Measurements from ENCODE around the gene BANP. TPM values are rescaled to one million over a fixed set of nuclear protein-coding genes. Genes with fewer than 3 reads are reported as not detected.

Gene BANP
- total and polyA plus RNA-seq, 2 donors from 2014 or later = 12.4 to 26.3 TPM

GRCh38 chr16:88002211-88002610, 51.0 kb downstream of the BANP start:
- Histone ChIP-seq H3K4me3 (ENCODE audit: low read length in 3 of 3) (no peak overlapping the region), H3K27me3 (ENCODE audit: control insufficient read depth, insufficient read depth, low read length) (no peaks in the 10 kb centered on the region), H3K9me3 (ENCODE audit: control insufficient read depth in 2 of 3, insufficient read depth in 1 of 3, low read length in 3 of 3) (no peaks in the 10 kb centered on the region), H3K9ac (ENCODE audit: low read length in 3 of 3) (no peak overlapping the region), H3K27ac (ENCODE audit: low read depth in 2 of 2, low read length in 2 of 2) (no peak overlapping the region), H3K36me3 (ENCODE audit: control insufficient read depth in 2 of 3, insufficient read depth in 3 of 3, low read length in 3 of 3) (peaks cover 0 to 10% (median 3%) of the 10 kb centered on the region in 3 donors), H3K4me1 (ENCODE audit: control insufficient read depth in 2 of 3, insufficient read depth in 2 of 3, low read depth in 1 of 3, low read length in 3 of 3) (no peaks in the 10 kb centered on the region)
- FAIRE-seq (no peak), DNase-seq (no peak)
- TF ChIP-seq, protein P1, sequence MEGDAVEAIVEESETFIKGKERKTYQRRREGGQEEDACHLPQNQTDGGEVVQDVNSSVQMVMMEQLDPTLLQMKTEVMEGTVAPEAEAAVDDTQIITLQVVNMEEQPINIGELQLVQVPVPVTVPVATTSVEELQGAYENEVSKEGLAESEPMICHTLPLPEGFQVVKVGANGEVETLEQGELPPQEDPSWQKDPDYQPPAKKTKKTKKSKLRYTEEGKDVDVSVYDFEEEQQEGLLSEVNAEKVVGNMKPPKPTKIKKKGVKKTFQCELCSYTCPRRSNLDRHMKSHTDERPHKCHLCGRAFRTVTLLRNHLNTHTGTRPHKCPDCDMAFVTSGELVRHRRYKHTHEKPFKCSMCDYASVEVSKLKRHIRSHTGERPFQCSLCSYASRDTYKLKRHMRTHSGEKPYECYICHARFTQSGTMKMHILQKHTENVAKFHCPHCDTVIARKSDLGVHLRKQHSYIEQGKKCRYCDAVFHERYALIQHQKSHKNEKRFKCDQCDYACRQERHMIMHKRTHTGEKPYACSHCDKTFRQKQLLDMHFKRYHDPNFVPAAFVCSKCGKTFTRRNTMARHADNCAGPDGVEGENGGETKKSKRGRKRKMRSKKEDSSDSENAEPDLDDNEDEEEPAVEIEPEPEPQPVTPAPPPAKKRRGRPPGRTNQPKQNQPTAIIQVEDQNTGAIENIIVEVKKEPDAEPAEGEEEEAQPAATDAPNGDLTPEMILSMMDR (IDR thresholded peaks at IDR 0.05; ENCODE audit: borderline replicate concordance, extremely low read depth, insufficient read depth) = no peak
- intact Hi-C loops (cut with DNase I) = no loop called here

DNA sequence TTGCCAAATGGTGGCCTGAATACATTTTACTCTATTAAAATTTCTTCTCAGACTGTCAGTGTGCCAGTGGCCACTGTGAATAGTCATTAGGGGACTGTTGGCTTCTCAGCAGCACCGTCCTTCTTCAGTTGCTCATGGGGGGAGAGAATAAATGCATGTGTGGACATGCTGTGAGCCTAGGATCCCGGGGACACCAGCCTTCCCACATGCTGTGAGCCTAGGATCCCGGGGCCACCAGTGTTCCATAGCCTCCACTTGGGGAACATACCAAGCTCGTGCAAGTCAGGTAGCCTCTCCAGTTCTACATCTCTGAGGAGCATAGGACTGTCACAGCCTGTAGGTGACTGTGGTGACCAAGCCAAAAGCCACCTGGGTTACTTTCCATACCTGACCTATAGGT, 51.5 kb downstream of the BANP start:
- intact Hi-C loops (cut with DNase I) = no loop called here

GRCh38 chr16:88003316-88003715, 52.1 kb downstream of the BANP start:
- DNase-seq (no peak), FAIRE-seq (no peak)
- H3K9ac ChIP-seq (ENCODE audit: low read length in 3 of 3) = no peak overlapping the region
- H3K36me3 ChIP-seq (ENCODE audit: control insufficient read depth in 2 of 3, insufficient read depth in 3 of 3, low read length in 3 of 3) = peaks cover 0 to 11% (median 8%) of the 10 kb centered on the region in 3 donors
- H3K4me3 ChIP-seq (ENCODE audit: low read length in 3 of 3) = no peak overlapping the region
- no peaks in the 10 kb centered on the region for H3K9me3 ChIP-seq (ENCODE audit: control insufficient read depth in 2 of 3, insufficient read depth in 1 of 3, low read length in 3 of 3)
- intact Hi-C loops (cut with DNase I) = no loop called here
- TF ChIP-seq, protein P1 (IDR thresholded peaks at IDR 0.05; ENCODE audit: borderline replicate concordance, extremely low read depth, insufficient read depth) = no peak
- H3K27ac ChIP-seq (ENCODE audit: low read depth in 2 of 2, low read length in 2 of 2) = no peak overlapping the region
- no peaks in the 10 kb centered on the region for H3K4me1 ChIP-seq (ENCODE audit: control insufficient read depth in 2 of 3, insufficient read depth in 2 of 3, low read depth in 1 of 3, low read length in 3 of 3)
- H3K27me3 ChIP-seq (ENCODE audit: control insufficient read depth, insufficient read depth, low read length) = no peaks in the 10 kb centered on the region

More for the DNA sequence above, 51.5 kb downstream of the BANP start:
- TF ChIP-seq, protein P1 (IDR thresholded peaks at IDR 0.05; ENCODE audit: borderline replicate concordance, extremely low read depth, insufficient read depth) = no peak
- H3K9ac ChIP-seq (ENCODE audit: low read length in 3 of 3) = no peak overlapping the region
- no peaks in the 10 kb centered on the region for H3K27me3 ChIP-seq (ENCODE audit: control insufficient read depth, insufficient read depth, low read length)
- no peaks in the 10 kb centered on the region for H3K4me1 ChIP-seq (ENCODE audit: control insufficient read depth in 2 of 3, insufficient read depth in 2 of 3, low read depth in 1 of 3, low read length in 3 of 3)
- no peak overlapping the region for H3K27ac ChIP-seq (ENCODE audit: low read depth in 2 of 2, low read length in 2 of 2)
- H3K36me3 ChIP-seq (ENCODE audit: control insufficient read depth in 2 of 3, insufficient read depth in 3 of 3, low read length in 3 of 3) = peaks cover 0 to 11% (median 5%) of the 10 kb centered on the region in 3 donors
- H3K4me3 ChIP-seq (ENCODE audit: low read length in 3 of 3) = no peak overlapping the region
- FAIRE-seq (no peak), DNase-seq (no peak)
- H3K9me3 ChIP-seq (ENCODE audit: control insufficient read depth in 2 of 3, insufficient read depth in 1 of 3, low read length in 3 of 3) = no peaks in the 10 kb centered on the region

GRCh38 chr16:88003736-88004135, 52.5 kb downstream of the BANP start:
- DNase-seq (no peak), FAIRE-seq (no peak)
- Histone ChIP-seq H3K27ac (ENCODE audit: low read depth in 2 of 2, low read length in 2 of 2) (no peak overlapping the region), H3K36me3 (ENCODE audit: control insufficient read depth in 2 of 3, insufficient read depth in 3 of 3, low read length in 3 of 3) (peaks cover 0 to 11% (median 8%) of the 10 kb centered on the region in 3 donors), H3K4me1 (ENCODE audit: control insufficient read depth in 2 of 3, insufficient read depth in 2 of 3, low read depth in 1 of 3, low read length in 3 of 3) (no peaks in the 10 kb centered on the region), H3K9ac (ENCODE audit: low read length in 3 of 3) (no peak overlapping the region), H3K27me3 (ENCODE audit: control insufficient read depth, insufficient read depth, low read length) (no peaks in the 10 kb centered on the region), H3K4me3 (ENCODE audit: low read length in 3 of 3) (no peak overlapping the region), H3K9me3 (ENCODE audit: control insufficient read depth in 2 of 3, insufficient read depth in 1 of 3, low read length in 3 of 3) (no peaks in the 10 kb centered on the region)
- intact Hi-C loops (cut with DNase I) = no loop called here
- TF ChIP-seq, protein P1 (IDR thresholded peaks at IDR 0.05; ENCODE audit: borderline replicate concordance, extremely low read depth, insufficient read depth) = no peak

All from kidney (tissue), 14 donors.